ENCODE results near the gene LIN7C.
A peak's percentile ranks its signal among the peaks of the same experiment; 100 is the strongest.

The LIN7C gene, protein sequence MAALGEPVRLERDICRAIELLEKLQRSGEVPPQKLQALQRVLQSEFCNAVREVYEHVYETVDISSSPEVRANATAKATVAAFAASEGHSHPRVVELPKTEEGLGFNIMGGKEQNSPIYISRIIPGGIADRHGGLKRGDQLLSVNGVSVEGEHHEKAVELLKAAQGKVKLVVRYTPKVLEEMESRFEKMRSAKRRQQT

DNA sequence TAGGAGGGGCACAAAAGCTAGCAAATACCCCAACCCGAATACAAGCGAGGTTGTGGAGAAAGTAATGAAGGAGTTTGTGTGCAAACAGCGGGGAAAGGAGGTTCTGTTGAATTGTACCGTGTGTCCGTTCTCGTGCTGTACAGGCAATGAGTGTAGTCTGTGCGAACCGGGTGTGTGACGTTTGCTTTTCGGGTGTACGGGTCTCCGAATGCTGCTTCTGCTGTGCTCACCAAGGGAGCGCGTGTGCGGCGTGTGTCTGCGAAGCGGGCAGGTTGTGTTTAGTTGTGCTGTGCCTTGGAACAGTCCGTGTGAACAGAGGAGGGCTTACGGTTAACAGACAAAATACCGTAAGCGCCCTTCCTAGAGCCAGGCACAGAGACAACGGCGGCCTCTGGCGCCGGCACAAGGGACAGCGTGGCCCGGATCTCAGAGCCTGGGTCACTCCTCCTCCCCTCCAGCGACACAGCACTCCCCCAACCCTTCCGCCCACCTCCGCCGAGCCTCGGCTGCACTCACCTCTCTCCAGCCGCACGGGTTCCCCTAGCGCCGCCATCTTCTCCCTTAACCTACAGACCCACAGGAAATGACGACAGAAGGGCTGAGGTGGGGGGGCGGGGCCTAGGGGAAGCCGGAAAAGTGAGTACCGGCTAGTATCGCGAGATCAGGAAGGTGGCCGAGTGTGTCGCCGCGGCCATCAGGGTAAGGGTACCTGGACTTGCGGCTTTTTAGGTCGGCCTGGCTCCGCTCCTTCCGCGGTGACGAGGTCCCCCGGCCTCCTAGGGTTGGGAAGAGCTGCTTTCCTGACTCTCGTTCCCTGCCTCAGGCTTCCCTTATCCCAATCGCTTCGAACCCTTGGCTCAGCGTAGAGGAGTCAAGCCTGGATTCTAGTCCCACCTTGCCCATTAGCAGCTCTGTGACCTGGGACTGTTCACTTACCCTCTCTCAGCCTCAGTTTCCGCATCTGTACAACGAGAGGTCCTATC, at the start of gene LIN7C:
Gene LIN7C (minus strand): TSS at position 570 of the 983 bp plus-strand sequence. CDS start 17 bp downstream, at position 553.
- H3K4me1 ChIP-seq (ENCODE audit: control insufficient read depth, insufficient read depth, low read length) = peaks cover 6% of the 10 kb centered on the region
- H3K4me3 ChIP-seq (ENCODE audit: low read depth, low read length) = peak within 1 kb of the TSS; percentile 97
- peak within 1 kb of the TSS; percentile 91 for H3K9ac ChIP-seq (ENCODE audit: low read depth, low read length)
- H3K27me3 ChIP-seq (ENCODE audit: control insufficient read depth, insufficient read depth, low read length) = no peaks in the 10 kb centered on the region
- H3K36me3 ChIP-seq (ENCODE audit: control insufficient read depth, insufficient read depth, low read length) = peaks cover 20% of the 10 kb centered on the region
- H3K9me3 ChIP-seq (ENCODE audit: control insufficient read depth, insufficient read depth, low read length) = no peaks in the 10 kb centered on the region
- H3K27ac ChIP-seq (ENCODE audit: low read depth, low read length) = peak within 1 kb of the TSS; percentile 90

DNA sequence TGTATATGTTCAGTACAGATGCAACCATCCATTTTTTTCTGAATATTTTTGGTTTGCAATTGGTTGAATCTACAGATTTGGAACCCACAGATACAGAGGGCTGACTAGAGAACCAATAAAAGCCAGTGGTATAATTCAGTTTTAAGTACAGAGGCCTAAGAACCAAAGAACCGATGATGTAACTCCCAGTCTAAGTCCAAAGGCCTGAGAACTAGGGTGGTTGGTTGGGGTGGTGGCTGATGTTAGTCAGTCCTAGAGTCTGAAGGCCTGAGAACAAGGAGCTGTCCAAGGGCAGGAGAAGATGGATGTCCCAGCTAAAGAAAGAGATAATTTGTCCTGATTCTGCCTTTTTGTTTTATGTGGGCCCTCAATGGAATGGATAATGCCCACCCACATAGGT, 48.7 kb upstream of the LIN7C start:
- no peaks in the 10 kb centered on the region; the same call in 1 of the 2 replicates for H3K4me1 ChIP-seq (ENCODE audit: control insufficient read depth, insufficient read depth, low read length)
- H3K36me3 ChIP-seq (ENCODE audit: control insufficient read depth, insufficient read depth, low read length) = no peaks in the 10 kb centered on the region
- no peaks in the 10 kb centered on the region for H3K27me3 ChIP-seq (ENCODE audit: control insufficient read depth, insufficient read depth, low read length)
- H3K9ac ChIP-seq (ENCODE audit: low read depth, low read length) = no peak overlapping the region
- H3K4me3 ChIP-seq (ENCODE audit: low read depth, low read length) = no peak overlapping the region
- H3K27ac ChIP-seq (ENCODE audit: low read depth, low read length) = no peak overlapping the region
- H3K9me3 ChIP-seq (ENCODE audit: control insufficient read depth, insufficient read depth, low read length) = no peaks in the 10 kb centered on the region

DNA sequence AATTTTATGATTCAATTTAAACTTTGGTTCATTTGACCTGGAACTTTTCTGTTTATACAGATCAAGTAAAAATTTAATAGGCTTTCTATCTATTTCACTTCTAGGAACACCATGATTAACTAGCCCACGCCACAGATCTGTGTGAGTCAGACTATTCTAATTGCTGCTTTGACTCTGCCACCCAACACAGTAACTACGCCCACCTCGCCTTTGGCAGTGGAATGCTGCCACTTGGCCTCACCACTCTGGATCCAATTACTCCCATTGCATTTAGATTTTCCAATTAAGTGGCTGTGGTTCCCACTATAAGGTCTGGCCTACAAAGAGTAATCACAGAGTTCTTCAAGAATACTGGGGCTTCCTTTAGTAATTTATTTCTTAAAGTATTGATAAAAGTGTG, 46.6 kb upstream of the LIN7C start:
- H3K9ac ChIP-seq (ENCODE audit: low read depth, low read length) = no peak overlapping the region
- H3K36me3 ChIP-seq (ENCODE audit: control insufficient read depth, insufficient read depth, low read length) = no peaks in the 10 kb centered on the region
- H3K27ac ChIP-seq (ENCODE audit: low read depth, low read length) = no peak overlapping the region
- no peaks in the 10 kb centered on the region; the same call in 1 of the 2 replicates for H3K4me1 ChIP-seq (ENCODE audit: control insufficient read depth, insufficient read depth, low read length)
- H3K9me3 ChIP-seq (ENCODE audit: control insufficient read depth, insufficient read depth, low read length) = no peaks in the 10 kb centered on the region
- no peaks in the 10 kb centered on the region for H3K27me3 ChIP-seq (ENCODE audit: control insufficient read depth, insufficient read depth, low read length)
- H3K4me3 ChIP-seq (ENCODE audit: low read depth, low read length) = no peak overlapping the region

DNA sequence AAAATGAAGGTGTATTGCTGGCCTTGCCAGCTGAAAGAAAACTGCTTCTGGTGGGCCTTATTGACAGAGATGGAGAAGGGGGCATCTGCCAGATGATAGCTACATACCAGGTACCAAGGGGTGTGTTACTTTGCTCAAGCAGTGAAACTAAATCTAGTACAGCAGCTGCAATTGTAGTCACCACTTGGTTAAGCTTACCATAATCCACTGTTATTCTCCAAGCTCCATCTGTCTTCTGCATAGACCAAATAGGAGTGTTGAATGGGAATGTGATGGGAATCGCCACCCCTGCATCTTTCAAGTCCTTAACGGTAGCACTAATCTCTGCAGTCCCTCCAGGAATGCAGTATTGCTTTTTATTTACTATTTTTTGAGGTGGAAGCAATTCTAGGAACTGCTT, 45.8 kb upstream of the LIN7C start:
- H3K27me3 ChIP-seq (ENCODE audit: control insufficient read depth, insufficient read depth, low read length) = no peaks in the 10 kb centered on the region
- no peaks in the 10 kb centered on the region for H3K9me3 ChIP-seq (ENCODE audit: control insufficient read depth, insufficient read depth, low read length)
- H3K27ac ChIP-seq (ENCODE audit: low read depth, low read length) = no peak overlapping the region
- H3K9ac ChIP-seq (ENCODE audit: low read depth, low read length) = no peak overlapping the region
- no peaks in the 10 kb centered on the region for H3K36me3 ChIP-seq (ENCODE audit: control insufficient read depth, insufficient read depth, low read length)
- no peaks in the 10 kb centered on the region; the same call in 1 of the 2 replicates for H3K4me1 ChIP-seq (ENCODE audit: control insufficient read depth, insufficient read depth, low read length)
- no peak overlapping the region for H3K4me3 ChIP-seq (ENCODE audit: low read depth, low read length)

DNA sequence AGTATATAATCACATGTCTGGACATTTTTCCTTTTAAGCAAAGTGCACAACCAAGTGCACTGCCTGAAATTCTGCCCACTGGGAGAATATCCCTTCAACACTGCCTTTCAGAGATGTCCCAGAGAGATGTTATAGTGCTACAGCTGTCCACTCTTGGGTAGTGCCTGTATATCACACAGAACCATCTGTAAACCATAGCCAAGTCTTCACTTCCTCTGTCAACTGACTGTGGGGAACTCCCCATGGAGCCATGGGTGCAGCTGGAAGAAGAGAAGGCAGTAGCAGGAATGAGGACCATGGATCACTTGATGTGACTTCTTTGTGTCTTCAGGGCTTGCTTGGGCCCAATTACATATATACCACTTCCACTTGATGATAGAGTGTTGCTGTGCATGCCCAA, 44.6 kb upstream of the LIN7C start:
- Histone ChIP-seq H3K27me3 (ENCODE audit: control insufficient read depth, insufficient read depth, low read length) (no peaks in the 10 kb centered on the region), H3K4me1 (ENCODE audit: control insufficient read depth, insufficient read depth, low read length) (no peaks in the 10 kb centered on the region; the same call in 1 of the 2 replicates), H3K36me3 (ENCODE audit: control insufficient read depth, insufficient read depth, low read length) (no peaks in the 10 kb centered on the region), H3K9ac (ENCODE audit: low read depth, low read length) (no peak overlapping the region), H3K27ac (ENCODE audit: low read depth, low read length) (no peak overlapping the region), H3K9me3 (ENCODE audit: control insufficient read depth, insufficient read depth, low read length) (no peaks in the 10 kb centered on the region), H3K4me3 (ENCODE audit: low read depth, low read length) (no peak overlapping the region)

DNA sequence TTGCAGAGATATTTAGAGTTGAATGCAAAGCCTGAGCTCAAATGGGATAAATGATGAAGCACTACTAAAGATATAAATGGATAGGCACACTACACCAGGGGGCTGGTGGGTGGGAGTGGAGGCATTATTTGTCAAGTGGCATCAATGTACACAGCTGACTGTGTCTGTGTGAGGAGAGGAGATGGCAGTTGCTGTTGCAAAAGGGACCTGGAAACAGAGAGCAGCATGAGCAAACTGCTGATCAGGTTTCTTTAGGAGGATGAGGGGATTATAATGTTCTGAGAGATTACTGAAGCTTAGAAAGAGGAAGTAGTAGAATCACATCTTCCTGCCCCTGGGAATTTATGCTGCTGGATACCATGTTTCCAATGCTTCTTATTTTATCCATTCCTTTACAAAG, 39.4 kb upstream of the LIN7C start:
- Histone ChIP-seq H3K36me3 (ENCODE audit: control insufficient read depth, insufficient read depth, low read length) (no peaks in the 10 kb centered on the region), H3K27me3 (ENCODE audit: control insufficient read depth, insufficient read depth, low read length) (no peaks in the 10 kb centered on the region), H3K4me3 (ENCODE audit: low read depth, low read length) (no peak overlapping the region), H3K27ac (ENCODE audit: low read depth, low read length) (no peak overlapping the region), H3K9me3 (ENCODE audit: control insufficient read depth, insufficient read depth, low read length) (no peaks in the 10 kb centered on the region), H3K4me1 (ENCODE audit: control insufficient read depth, insufficient read depth, low read length) (no peaks in the 10 kb centered on the region), H3K9ac (ENCODE audit: low read depth, low read length) (no peak overlapping the region)

DNA sequence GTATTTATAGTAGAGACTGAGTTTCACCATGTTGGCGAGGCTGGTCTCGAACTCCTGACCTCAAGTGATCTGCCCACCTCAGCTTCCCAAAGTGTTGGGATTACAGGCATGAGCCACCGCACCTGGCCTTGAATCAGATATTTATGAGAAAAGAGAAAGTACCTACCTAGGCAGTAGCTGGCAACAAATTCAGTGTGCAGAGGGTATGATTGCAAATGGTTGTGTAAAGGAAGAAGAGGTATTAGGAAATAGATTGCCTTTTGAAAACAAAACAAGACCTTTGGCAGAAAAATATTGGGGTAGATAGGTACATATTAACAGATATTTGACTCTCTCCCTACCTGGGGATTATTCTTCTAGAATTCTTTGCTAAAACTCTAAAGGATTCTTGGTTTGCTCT, 38.5 kb upstream of the LIN7C start:
- Histone ChIP-seq H3K4me1 (ENCODE audit: control insufficient read depth, insufficient read depth, low read length) (no peaks in the 10 kb centered on the region), H3K9me3 (ENCODE audit: control insufficient read depth, insufficient read depth, low read length) (no peaks in the 10 kb centered on the region), H3K9ac (ENCODE audit: low read depth, low read length) (no peak overlapping the region), H3K27me3 (ENCODE audit: control insufficient read depth, insufficient read depth, low read length) (no peaks in the 10 kb centered on the region), H3K4me3 (ENCODE audit: low read depth, low read length) (no peak overlapping the region), H3K36me3 (ENCODE audit: control insufficient read depth, insufficient read depth, low read length) (no peaks in the 10 kb centered on the region), H3K27ac (ENCODE audit: low read depth, low read length) (no peak overlapping the region)

DNA sequence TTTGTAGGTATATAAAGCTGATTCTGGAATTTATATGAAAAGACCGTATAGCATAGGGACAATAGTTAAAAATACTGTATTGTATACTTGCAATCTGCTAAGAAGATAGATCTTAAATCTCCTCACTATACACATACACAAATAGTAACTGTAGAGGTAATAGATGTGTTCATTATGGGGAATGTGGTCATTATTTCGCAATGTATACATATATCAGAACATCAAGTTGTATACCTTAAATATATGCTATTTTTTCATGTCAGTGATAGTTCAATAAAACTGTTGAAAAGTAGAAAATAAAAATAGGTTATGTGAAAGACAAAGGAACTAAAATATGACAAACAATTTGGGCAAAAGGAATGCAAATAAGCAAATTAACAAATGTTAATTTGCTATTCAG, 35.2 kb upstream of the LIN7C start:
- Histone ChIP-seq H3K9me3 (ENCODE audit: control insufficient read depth, insufficient read depth, low read length) (no peaks in the 10 kb centered on the region), H3K36me3 (ENCODE audit: control insufficient read depth, insufficient read depth, low read length) (no peaks in the 10 kb centered on the region), H3K27me3 (ENCODE audit: control insufficient read depth, insufficient read depth, low read length) (no peaks in the 10 kb centered on the region), H3K9ac (ENCODE audit: low read depth, low read length) (no peak overlapping the region), H3K4me1 (ENCODE audit: control insufficient read depth, insufficient read depth, low read length) (no peaks in the 10 kb centered on the region), H3K4me3 (ENCODE audit: low read depth, low read length) (no peak overlapping the region), H3K27ac (ENCODE audit: low read depth, low read length) (no peak overlapping the region)

DNA sequence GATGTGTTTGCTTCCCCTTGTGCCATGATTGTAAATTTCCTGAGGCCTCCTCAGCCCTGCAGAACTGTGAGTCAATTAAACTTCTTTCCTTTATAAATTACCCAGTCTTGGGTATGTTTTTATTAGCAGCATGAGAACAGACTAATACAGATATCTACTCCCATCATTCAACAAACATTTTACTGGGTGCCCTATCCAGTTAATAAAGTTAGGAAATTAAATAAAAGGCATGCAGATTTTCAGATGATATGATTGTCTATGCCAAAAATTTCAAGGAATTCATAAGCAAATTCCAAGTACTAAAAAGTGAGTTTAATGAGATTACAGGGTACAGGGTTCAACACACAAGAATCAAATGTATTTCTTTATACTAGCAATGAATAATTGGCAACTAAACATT, 33.5 kb upstream of the LIN7C start:
- Histone ChIP-seq H3K36me3 (ENCODE audit: control insufficient read depth, insufficient read depth, low read length) (no peaks in the 10 kb centered on the region), H3K27me3 (ENCODE audit: control insufficient read depth, insufficient read depth, low read length) (no peaks in the 10 kb centered on the region), H3K27ac (ENCODE audit: low read depth, low read length) (no peak overlapping the region), H3K9me3 (ENCODE audit: control insufficient read depth, insufficient read depth, low read length) (no peaks in the 10 kb centered on the region), H3K4me3 (ENCODE audit: low read depth, low read length) (no peak overlapping the region), H3K9ac (ENCODE audit: low read depth, low read length) (no peak overlapping the region), H3K4me1 (ENCODE audit: control insufficient read depth, insufficient read depth, low read length) (no peaks in the 10 kb centered on the region)

DNA sequence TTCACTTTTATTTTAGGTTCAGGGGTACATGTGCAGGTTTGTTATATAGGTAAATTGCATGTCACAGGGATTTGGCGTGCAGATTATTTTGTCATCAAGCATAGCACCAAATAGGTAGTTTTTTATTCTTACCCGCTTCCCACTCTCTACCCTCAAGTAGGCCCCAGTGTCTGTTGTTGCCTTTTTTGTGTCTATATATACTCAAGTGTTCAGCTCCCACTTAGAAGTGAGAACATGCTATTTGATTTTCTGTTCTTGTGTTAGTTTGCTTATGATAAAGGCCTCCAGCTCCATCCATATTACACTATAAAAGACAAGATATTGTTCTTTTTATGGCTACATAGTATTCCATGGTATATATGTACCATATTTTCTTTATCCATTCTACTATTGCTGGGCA, 28.5 kb upstream of the LIN7C start:
- Histone ChIP-seq H3K36me3 (ENCODE audit: control insufficient read depth, insufficient read depth, low read length) (no peaks in the 10 kb centered on the region), H3K9ac (ENCODE audit: low read depth, low read length) (no peak overlapping the region), H3K4me3 (ENCODE audit: low read depth, low read length) (no peak overlapping the region), H3K27ac (ENCODE audit: low read depth, low read length) (no peak overlapping the region), H3K27me3 (ENCODE audit: control insufficient read depth, insufficient read depth, low read length) (no peaks in the 10 kb centered on the region), H3K9me3 (ENCODE audit: control insufficient read depth, insufficient read depth, low read length) (no peaks in the 10 kb centered on the region), H3K4me1 (ENCODE audit: control insufficient read depth, insufficient read depth, low read length) (no peaks in the 10 kb centered on the region)

DNA sequence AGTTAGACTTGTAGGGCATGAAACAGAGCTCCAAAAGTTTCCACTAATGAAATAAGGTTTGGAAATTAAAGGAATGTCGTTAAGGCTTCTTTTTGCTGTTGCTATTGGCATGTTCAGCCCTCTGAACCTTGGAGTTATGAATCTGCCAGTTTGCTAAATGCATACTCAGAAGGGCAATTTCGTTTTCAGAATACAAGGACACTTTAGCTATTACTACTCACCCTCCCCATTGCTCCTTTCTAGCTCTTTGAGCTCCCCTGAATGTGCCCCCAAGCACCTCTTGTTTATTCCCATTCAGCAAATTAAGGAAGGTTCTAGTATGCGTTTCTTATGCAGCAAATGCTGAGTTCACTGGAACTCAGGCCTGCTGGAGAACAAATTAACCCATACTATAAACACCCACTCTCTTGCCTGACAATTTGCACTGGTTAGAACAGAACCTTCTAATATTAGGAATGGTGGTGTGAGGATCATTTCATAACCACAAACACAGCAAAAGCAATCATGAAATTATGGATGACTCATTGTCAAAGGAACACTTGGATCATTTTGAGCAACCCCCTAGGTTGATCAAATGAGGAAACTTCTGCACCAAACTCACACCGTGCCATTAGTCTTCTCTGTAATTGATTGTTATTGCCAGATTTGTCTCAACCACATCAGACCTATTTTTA, 26.2 kb upstream of the LIN7C start:
- no peaks in the 10 kb centered on the region for H3K27me3 ChIP-seq (ENCODE audit: control insufficient read depth, insufficient read depth, low read length)
- no peak overlapping the region for H3K9ac ChIP-seq (ENCODE audit: low read depth, low read length)
- no peak overlapping the region for H3K27ac ChIP-seq (ENCODE audit: low read depth, low read length)
- no peaks in the 10 kb centered on the region for H3K36me3 ChIP-seq (ENCODE audit: control insufficient read depth, insufficient read depth, low read length)
- peaks cover 3% of the 10 kb centered on the region; the same call in 1 of the 2 replicates for H3K4me1 ChIP-seq (ENCODE audit: control insufficient read depth, insufficient read depth, low read length)
- no peak overlapping the region for H3K4me3 ChIP-seq (ENCODE audit: low read depth, low read length)
- no peaks in the 10 kb centered on the region for H3K9me3 ChIP-seq (ENCODE audit: control insufficient read depth, insufficient read depth, low read length)
